HG03095 (cell line): ENCODE measurements around the gene ADAMTS9.

Source experiments
- ATAC-seq: cut with Tn5 transposase; IDR thresholded peaks from one replicate; pipeline ENCODE4 v1.9.1; 2021; ENCODE audit warnings: moderate library complexity; ENCODE audit not compliant: unreplicated experiment

ADAMTS9 gene

DNA sequence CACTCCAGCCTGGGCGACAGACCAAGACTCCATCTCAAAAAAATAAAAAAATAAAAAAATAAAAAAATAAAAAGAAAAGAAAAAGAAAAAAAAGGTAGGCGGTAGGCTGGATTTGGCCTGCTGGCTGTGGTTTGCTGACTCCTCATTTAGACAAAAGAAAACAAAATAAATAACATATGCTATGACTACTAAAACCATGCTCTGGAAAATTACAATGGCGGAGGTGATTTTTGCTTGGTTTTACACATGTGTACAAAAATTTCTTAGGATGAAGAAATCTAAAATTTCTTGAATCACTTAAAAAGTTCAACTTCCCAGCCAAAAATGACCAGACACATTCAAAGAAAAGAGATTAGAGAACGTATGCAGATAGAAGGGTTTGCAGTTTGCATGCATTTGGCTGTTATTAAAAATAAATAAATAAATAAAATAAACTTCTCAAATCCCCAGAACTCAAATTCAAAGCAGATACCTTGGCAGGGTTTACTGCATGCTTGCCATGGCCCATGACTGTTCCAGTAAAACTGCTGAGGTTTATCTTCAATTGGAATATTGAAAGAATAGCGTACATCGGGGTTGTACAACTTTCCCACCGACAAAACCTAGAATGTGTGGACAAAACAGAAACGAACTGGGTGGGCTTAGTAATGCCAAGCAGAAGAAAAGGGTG, 65.9 kb downstream of the ADAMTS9 start:
- no peak for ATAC-seq

DNA sequence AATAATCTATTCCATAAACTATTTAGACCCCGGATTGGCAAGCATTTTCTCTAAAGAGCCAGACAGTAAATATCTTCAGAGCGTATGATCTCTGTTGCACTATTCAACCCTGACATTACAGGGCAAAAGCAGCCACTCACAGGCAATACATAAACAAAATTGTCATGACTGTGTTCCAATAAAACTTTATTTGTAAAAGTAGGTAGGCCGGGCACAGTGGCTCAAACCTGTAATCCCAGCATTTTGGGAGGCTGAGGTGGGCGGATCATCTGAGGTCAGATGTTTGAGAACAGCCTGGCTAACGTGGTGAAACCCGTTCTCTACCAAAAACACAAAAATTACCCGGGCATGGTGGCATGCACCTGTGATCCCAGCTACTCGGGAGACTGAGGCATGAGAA, 66.5 kb downstream of the ADAMTS9 start:
- ATAC-seq, result no peak

DNA sequence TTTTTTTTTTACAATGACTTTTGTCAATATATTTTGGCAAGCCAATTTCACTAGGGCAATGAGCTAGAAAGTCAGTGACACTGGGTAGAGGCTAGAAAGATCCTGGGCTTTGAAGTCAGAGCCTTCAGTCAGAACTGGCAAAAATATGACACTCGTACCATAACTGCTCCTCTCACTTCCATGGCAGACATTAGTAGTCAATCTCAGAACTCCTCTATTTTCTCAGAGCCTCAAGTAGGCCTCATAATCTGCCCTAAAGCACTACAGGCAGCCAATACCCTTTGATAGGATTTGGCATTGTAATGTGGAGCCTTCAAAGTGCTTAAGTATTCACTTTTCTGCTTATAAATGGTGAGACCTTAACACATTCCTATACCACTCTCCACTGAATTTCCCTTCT, 67.8 kb downstream of the ADAMTS9 start:
- no peak for ATAC-seq

DNA sequence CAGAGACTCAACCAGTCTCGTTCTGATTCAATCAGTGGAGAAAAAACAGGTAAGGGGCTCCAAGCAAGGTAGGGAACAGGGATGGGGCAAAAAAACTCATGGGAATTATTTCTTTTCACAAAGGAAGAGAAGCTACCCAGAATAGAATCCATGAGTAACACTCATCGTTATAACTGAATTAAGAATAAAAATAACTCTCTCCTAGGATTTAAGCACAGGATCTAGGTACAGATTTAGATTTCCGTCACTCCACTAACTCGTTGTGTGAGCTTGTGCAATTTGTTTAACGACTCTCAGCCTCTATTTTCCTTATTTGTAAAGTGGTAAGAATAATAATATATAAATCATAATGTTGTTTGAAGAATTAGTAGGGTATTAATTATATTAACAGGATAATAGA, 68.6 kb downstream of the ADAMTS9 start:
- no peak for ATAC-seq

DNA sequence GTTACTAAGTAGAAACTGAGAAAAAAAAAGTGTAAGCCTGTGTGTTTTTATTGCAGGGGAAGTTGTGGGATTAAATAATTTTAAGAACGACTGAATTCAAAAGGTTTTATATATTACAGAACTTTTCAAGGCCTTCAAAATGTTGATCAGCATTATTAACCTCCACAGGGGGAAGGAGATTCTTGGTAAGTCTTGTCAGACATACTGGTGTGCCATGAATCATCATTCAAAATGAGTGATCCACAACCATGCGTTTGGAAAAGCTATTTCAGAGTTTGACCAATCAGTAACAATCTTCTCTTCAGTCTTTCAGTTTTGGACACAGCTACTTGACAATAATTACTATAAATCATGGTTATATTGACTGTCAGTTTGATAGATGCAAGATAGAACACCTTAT, 70.2 kb downstream of the ADAMTS9 start:
- ATAC-seq, result no peak

DNA sequence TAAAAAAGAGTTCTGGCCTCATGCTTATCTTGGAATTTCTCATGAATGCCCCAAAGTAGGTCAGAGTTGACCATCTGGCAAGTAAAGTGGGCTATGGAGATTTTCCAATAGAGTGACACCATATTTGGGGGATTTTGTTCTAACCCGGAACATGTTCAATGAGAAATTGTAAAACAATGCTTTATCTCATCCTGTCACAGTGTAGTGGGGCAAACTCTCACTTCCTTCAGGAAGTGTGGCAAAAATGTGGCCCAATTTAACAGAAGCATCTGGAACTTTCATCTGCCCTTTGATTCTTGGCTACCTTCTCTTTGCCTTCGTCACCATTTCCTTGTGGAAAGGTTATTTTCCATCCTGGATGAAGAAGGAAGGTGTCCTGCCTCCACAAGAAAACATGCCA, 70.8 kb downstream of the ADAMTS9 start:
- ATAC-seq, result no peak

DNA sequence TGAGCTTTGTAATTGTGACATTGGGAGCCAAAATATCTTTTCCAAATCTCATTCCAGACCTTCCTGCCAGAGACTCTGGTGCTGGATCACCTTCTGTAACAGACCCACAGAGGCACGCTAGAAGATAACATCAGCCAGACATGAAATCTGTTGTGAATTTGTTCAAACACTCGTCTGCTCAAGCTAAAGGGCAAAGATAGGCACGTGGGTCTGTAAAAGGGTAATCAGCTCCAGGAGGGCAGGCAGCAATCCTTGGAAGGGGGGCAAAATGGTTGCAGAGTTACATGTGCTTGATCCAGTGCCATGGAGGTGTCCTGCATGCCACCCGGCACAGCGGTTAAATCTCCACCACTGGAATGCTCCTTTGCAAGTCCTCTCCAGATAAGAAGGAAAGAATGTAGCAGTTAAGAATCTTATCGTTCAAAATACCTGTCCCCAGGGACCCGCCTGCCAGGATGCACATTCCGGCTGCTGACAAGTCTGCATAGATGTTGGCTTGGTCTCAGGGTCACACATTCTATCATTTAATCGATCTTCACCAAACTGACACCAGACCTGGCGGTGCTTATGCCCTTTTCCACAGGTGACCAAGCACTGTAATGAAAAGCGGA, 74.8 kb downstream of the ADAMTS9 start:
- ATAC-seq, result no peak

DNA sequence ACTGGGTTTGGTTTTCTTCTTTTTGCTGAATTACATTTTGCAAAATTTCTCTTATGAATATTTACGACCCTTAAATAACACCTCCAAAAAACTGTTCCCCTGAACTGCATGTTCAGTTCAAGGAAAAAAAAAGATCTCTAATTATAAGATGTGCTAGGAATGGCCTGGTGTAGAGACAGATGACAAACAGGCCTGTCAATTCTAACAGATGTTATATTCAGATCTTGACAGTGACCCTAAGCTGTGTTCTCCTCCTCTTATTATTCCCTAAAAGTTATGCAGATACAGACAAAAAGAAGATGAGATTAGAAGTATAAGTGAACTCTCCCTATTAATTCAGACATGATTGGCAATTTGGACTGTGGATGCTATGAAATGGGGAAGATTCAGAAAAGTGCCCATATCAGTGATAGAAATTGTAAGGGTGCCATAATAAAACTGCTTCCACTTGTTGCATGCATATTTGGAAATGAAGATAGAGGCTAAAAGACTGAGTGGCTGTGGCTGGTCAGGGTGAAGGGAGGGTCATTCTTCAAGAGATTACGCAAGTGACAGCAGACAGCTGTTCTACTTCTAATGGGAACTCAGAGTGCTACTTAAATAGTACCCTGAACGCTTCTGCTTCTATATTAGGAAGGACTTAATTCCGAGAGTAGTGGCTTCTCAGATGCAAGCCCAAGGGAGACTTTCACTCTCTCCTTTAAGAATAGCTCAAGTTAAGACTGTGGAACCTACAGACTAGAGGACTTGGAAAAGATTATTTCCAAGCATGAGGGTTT, 75.5 kb downstream of the ADAMTS9 start:
- ATAC-seq, result no peak

DNA sequence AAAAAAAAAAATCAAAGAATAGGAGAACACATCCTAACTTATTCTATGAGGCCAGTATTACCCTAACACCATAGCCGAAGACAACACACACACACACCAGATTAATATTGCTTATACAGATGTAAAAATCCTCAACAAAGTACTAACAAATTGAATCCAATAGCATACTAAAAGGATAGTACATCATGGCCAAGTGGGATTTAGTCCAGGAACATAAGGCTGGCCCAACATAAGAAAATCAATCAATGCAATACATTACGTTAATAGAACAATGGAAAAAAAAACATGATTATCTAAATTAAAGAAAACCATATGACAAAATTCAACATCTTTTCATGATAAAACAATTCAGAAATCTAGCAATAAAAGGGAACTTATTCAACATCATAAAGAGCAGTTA, 79.1 kb downstream of the ADAMTS9 start:
- no peak for ATAC-seq

DNA sequence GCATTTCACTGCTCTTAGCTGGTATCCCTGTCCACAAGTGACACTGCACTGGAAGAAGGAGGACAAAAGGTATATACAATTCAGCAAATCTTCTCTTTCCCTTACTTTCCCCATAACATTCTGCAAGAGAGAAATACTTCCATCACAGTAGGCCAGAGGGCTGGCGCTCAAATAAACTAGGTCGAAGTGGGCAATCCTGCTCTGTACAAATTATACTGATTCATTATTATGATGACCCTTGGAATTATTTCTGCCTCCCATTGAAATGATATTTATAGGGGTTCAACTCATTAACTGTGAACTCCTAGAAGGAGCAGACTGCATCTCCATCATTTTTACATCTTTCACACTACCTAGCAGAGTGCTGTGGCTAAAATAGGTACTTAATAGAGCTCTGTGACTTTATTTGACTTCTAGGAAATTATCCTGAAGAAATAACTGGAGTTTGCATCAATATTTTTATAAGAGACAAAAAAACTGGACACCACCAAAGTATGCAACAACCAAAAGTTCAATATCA, 80.7 kb downstream of the ADAMTS9 start:
- no peak for ATAC-seq

DNA sequence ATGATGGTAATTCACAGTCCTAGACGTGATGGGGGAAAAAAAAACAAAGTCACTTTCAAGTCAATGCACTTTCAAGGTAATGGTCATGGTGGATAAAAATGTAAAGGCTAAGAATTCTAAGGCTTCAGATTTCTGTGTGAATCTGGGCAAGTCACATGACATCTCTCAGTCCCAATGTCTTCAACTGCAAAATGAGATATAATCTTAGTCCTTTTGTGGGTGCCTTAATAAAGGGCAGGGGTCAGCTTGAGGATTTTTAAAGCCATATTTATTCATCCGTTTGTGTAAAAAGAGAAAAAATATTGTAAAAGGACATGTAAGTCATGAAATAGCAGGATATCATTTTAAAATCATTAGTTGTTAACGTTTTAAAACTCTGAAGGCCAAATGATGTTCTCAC, 83.5 kb downstream of the ADAMTS9 start:
- no peak for ATAC-seq

DNA sequence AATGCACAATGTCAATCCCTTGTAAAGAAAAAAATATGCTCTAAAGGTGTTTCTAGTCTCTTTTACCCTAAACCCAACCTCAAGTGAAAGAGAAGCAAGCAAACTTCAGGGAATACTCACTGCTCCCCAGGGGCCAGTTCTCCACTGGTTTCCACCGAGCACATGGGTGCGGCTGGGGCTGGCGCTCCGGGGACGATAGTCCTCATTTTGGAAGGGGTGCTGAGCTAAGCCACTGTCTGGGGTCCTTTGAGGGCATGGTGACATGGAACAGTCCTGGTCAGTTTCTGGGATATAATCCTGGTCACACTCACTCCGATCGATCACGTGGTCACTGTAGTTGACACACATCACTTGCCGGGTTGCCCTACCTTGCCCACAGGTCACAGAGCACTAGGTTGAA, 86.0 kb downstream of the ADAMTS9 start:
- ATAC-seq, result no peak

DNA sequence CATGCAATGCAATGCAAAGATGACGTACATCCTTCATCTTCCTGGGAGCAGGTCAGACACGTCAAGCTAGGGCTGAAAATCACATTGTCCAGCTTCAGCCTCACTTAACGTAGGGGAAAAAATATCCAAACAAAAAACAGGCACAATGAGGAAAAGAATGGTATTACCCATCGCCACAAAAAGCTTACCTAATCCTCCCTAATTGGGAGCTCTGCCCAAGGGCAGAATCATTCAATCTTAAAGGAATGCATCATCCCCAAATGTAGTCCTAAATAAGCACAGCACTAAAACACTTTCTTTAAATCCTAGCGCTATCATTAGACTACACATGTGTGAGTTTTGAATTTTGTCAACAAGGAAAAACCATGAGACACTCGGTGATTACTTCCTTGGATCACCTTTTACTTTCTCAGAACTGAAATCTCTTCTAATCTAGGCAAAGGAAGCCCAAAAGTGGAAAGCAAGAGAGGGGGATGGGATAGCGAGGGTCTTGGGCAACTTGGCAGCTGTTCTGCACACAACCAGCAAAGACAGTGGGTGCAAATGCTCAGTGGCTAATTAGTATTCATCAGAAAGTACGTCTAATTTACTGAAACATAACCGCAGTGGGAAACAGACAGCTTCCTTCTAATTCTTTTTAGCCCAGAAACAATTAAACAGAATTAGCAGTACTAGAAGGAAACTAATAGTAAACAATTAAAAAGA, 87.4 kb downstream of the ADAMTS9 start:
- ATAC-seq, result no peak

DNA sequence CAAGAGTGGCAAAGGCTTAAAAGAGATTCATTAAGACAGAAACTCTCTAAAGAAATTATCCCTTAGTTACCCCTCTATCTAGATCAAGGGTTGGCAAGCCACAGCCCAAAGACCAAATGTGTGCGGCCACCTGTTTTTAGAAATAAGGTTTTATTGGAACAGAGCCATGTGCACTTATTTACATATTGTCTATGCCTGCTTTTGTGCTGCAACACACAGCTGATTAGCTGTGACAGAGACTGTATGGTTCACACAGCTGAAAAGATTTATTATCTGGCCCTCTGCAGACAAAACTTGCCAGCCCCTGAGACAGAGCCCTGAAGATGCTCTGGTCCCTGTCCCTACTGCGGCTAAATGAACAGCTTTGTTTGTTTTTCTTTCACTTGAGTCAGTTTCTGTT, 88.1 kb downstream of the ADAMTS9 start:
- no peak for ATAC-seq

DNA sequence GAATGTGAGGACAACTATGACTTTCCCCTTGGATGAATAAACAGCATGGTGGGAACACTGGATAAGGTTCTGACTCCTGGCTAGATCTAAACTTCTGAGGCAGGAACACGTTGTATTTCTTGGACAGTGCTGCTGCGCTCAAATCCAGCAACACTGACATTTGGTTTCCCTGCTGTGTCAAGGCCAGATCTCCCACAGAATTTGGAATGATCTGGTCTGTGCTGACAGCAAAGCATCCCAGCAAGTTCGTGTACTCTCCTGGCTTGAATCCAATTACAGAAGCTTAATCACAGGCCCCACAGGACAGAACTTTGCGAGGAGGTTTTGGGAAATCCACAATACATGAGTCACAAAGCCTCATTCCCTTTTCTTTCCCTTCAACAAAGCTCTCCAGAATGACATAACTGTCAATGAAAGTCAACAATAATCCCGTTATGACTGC, 92.5 kb downstream of the ADAMTS9 start:
- ATAC-seq, result no peak

DNA sequence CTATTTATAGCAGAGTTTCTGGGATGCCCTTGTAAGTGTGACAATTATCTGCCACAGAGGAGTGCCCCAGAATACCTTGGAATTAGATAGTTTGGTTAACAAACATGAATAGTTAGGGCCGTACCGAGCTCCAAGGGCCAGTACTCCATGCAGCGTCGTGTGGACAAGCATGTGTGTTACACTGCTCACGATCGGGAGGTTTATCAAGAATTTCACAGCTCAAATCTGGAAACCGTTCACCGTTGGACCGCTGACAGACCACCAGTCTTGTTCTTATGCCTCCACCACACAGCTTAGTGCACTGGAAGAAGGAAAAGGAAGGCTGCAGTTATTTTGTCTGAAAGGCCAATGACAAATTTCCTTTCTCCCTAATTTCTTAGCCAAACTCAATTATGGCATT, 93.7 kb downstream of the ADAMTS9 start:
- ATAC-seq, result no peak

DNA sequence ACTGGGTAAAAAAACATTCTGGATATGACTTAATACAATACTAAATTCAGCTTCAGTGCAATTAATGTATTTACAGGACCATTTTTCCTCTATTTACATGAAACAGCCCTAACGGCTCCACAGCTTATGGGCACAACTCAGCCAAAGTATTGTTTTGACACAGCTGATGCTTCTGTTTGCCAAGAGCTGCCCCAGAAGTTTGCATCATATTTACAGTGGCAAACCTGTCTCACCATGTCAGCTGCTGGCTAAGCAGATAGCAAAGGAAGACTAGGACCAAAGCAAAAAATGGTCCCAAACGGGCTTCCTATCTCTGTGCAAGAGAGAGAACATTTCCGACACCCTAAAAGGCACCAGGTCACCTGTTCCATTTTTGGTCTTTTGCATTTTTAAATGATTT, 94.5 kb downstream of the ADAMTS9 start:
- ATAC-seq, result no peak

DNA sequence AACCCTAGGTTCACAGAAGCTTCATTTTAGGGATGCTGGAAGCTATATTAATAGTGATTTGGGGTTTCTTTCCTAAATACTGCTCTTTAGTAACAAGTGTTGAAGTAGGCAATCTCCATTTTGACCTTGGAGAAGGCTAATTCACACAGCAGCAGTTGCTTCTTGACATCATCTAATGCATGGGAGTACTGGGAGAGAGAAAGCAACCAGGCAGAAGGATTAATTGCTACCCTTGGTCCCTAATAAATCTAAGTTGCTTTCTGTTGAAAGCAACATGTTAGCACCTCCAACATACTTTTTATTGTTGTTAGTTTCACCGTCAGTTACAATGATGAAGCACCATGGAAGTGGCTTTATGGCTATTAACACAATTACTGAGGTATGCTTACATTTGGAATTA, 96.2 kb downstream of the ADAMTS9 start:
- ATAC-seq, result no peak

DNA sequence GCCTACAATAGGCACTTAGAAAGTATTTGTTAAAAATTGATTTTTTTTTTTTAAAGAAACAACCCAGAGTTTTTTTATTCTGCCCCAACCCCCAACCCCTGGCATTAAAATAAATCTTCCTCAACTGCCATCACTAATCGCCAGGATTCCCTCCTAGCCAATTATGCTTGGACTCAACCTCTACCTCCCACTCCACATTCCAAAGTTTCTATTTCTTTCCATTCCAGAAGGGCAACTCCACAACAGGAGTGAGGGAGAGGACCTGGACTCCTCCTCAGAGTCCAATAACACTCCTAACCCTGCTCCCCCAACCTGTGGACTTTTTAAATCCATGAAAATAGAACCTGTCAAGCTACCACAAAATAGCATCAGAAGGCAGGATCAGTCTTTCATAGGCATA, 99.4 kb downstream of the ADAMTS9 start:
- no peak for ATAC-seq

DNA sequence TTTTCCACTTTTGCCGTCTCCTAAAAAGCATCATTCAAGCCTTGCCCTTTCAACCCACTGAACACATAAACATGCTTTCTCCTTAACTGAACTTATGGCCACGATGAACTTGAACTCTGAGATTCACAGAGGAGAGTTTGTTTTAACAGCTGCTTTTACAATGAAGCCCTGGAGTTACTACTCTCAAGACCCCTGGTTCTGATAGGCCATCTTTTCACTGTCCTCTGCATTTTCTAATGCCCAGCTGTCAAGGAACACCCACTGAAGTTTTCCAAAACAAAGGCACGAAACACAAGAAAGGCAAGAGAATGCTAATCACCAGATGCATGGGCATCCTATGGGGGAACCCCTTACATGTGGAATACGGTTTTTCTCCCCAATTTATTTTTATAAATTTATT, 100.8 kb downstream of the ADAMTS9 start:
- ATAC-seq, result no peak

DNA sequence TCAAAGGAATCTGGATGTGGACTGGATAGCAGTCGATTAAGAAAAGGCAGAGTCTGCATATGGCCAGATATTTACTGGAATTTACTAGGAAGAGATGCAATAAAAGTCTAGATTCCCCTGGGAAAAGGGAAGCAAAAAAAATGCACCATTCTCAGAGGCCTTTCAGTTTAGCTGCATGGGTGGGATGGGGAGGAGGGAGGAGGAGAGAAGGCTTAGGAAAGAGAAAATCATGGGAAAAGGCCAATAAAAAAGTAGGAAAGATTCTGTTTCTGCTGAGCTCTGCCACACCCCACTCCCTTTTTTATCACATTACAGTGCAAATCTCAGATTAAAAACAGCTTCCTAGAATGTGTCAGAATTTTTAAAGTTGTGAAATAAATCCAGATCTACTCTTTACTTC, 103.6 kb downstream of the ADAMTS9 start:
- no peak for ATAC-seq
